Medulla oblongata (tissue), 1 donor: ENCODE data around the gene MAST4.

Source experiments
- DNase-seq: peaks from one replicate; pipeline ENCODE4 v3.0.0-alpha.2; 2015; ENCODE audit errors: extremely low spot score

The MAST4 gene

DNA sequence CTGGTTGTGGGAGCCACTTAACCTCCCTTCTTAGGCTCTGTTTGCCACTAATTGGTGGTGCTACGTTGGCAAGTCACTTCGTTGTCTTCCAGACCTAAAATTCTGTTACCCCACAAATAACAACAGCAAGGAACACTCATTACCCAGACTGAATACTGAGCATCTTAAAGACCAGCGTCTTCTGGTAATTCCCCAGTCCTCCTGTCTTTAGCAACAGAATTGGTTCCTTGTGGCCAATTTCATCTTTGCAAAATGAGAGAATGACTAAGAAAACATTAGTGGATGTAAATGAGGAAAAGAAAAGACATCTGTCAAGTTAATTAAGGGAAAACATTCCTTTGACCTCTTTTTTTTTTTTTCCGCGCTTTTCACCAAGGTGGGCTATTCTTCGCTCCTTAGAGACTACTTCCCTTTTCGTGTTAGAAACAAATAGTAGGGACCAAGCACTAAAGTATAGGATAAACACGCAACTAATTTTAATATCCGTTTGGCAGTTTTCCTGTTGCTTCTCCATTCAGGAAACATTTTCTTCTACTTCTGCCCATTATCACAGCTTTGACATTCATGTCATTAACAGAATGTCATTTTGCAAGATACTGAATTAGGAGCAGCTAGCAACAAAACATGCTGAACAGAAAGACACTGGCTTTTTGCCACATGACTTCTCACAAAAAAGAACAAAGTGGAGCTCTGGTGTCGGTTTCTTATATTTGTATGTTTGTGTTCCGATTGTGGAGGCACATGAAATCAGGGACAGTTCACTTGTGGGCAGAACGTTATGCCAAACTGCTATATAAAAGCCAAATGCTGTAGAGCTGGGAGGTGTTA is 446.2 kb downstream of the MAST4 start:
- peak; percentile 30 for DNase-seq

DNA sequence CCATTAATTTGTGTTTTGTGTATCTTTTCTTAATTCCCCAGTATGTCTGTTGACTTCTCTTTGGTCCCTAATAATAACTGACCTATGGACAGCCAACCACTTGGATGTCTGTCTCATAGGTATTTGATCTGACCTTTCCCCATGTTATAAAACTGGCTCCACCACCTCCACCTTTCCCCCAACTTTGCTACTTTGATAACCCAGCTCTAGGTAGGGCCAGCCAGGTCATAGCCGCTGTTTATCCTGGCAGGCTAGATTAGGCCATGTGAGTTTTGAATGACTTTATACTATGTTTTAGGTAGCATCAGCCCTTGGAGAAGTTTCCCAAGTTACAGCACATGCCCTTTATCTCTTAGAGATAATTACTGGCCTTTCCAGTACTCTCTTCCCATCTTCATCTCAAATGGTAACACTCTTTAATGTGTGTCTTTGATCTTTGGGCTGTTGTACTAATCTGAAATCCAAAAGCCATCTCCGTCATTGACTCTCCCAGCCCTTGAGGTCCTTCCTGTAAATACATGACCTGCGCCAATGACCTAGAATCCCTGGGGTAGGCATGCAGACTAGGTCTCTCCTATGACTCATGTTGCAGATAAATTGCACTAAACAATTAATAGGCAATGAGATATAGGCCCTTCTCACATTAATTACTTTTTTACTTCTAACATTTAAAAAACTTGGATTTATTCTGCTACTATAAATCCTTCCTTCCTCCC is 447.8 kb downstream of the MAST4 start:
- DNase-seq: no peak

- DNase-seq: no peak
These were observed 449.9 kb downstream of the MAST4 start for GRCh38 chr5:67045816-67046740.

- peak; percentile 51 for DNase-seq
These were observed 451.0 kb downstream of the MAST4 start for GRCh38 chr5:67047160-67047559.

- no peak for DNase-seq
These were observed 451.4 kb downstream of the MAST4 start for GRCh38 chr5:67047616-67048015.

DNA sequence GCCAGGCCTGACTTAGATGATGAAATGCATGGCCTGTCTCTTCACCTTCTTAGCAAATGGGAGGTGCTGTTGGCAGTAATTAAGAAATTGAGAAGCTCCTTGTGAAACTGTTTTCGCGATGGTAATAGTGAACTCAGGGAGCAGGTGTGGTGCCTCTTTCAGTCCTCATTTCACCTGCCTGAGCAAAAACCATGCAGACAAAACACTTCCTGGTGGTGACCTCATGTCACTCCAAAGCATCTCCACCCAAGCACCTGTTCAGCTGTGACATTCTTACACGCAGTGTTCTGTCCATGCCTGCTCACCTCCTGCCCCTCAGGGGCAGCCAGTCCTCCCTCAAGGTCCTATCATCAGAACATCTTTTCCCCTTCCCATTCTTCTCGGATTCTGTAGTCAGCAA is 453.9 kb downstream of the MAST4 start:
- DNase-seq: no peak

GRCh38 chr5:67050635-67051034 is 454.4 kb downstream of the MAST4 start:
- DNase-seq: no peak

DNA sequence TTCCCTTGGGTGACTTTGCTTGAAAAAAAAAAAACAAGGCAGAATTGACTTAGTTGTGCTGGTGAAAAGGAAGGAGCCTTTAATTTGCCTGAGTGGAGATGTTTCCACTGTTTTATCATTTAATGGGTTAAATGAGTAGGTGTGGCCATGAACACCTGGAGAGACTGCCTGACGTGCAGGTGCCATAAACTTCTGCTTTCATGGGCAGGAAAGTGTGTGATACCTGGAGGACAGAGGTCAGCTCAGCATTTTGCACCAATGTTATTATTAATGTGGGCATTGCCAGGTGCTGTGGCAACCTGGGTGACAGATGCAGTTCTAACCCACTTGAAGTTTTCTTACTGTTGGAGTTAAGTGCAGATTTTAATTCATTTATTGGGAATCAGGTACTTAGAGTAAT is 455.0 kb downstream of the MAST4 start:
- DNase-seq: no peak

GRCh38 chr5:67052034-67052433 is 455.8 kb downstream of the MAST4 start:
- no peak for DNase-seq

DNA sequence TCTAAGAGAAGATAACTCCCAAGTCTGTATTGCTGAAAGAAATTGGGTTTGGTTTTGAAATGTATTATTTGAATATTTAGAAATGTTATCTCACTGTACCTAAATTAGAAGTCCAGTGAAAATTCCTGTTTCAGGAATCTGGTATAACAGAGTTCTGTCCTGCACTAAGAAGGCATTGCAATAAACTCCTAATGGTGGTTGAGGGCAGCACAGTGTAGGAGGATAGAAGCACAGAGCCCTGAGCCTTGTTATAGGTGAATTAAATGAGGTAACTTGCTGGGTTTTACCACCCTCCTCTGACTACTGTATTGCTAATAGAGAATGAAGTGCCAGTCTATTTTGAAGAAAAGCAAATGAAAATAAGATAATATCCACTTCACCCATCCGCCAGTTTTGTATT is 457.0 kb downstream of the MAST4 start:
- no peak for DNase-seq

DNA sequence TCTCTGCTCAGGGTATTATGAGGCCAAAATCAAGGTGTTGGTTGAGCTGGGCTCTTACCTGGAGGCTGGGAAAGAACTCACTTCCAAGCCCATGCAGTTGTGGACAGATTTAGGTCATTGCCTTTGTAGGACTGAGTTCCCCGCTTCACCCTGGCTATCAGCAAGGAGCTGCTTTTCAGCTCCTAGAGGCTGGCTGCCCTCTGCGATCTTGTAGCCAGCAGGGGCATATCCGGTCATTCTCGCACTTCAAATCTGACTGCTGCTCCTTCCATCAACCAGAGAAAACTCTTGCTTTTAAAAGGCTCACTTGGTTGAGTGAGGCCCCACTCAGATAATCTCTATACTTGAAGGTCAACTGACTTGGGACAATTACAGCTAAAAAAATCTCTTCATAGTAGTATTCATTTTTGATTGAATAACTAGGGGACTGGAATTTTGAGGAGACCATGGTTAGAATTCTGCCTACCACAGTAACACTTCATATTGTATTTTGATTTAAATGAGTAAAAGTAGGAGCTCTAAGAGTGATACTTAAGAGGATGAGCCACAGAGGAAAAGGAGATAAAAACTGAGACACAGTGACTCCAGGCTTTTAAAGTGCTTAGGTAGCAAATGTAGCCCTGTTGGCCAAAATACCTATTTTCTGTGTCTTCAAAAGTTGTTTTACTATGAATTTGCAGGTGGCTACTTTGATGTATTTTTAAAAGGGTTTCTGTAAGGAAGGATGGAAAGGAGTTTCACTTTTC is 463.0 kb downstream of the MAST4 start:
- DNase-seq: no peak

DNA sequence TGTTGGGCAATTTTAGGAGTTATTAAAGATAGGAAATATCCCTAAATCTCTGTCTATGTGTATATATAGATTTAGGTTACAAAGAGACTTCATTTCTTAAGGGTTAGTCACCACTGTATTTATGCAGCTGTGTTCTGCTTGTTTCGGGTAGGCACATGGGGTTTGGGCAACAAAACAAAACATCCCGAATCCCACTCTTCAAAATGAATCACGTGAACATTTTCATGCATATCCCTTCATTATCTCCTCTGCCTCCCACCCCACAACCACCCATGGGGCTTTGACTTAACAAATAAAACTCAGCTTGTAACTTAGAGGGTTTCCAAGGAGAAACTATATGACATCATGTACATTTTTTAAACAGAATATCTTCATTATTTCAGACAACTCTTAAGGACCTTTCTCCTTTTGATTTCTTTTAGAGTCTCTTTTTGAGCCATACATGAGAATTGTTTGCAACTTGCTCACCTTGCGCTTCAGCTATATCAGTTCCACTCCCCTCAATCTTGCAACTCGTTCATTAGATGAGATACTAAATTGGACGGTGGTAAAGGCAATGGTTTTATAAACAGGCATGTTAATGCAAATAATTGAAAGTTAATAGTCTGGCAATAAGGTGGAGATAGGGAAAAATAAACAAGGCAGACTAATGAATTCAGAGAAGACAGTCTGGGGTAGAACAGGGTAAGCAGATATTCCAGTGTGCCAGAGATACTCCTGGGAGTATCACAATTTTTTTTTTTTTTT is 463.7 kb downstream of the MAST4 start:
- no peak for DNase-seq

DNA sequence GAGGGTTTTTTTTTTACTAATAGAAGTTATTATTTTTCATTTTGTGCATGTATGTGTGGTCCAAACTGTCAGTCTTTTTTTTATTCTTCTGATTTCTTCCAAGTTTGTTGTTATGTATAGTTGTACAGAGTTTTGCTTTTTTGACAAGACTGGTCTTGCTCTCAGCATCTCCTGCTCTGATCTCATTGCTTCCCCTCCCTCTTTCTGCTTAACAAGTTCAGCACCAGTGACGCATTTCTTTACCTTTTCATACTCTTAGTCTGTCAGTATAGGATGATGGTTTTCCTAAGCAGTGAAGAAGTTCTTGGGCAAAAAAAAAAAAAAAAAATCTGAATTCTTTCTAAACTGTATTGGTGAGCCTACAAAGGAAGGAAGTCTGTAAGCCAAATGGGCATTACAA is 465.3 kb downstream of the MAST4 start:
- DNase-seq: no peak

- DNase-seq: no peak
These were observed 466.9 kb downstream of the MAST4 start for GRCh38 chr5:67063055-67063454.

DNA sequence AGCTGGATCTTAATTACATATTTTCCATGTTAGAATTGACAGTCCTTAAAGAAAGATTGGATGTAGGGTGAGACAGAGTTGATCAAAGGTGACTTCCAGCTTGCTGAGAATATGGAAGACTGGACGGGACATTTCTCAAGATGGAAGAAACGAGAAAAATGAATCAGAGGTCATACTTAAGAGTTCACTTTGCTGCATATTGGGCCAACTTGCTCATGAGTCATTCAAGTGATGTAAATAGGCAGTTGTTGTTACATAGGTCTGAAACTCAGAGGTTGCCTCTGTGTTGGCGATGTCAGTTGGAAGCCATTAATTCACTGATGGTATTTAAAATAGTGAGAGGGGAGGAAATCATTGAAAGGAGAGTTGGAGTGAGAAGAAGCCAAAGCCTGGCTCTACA is 467.6 kb downstream of the MAST4 start:
- DNase-seq: no peak

GRCh38 chr5:67065237-67065636 is 469.0 kb downstream of the MAST4 start:
- DNase-seq: no peak

- DNase-seq: no peak
These were observed 469.5 kb downstream of the MAST4 start for GRCh38 chr5:67065696-67066095.

DNA sequence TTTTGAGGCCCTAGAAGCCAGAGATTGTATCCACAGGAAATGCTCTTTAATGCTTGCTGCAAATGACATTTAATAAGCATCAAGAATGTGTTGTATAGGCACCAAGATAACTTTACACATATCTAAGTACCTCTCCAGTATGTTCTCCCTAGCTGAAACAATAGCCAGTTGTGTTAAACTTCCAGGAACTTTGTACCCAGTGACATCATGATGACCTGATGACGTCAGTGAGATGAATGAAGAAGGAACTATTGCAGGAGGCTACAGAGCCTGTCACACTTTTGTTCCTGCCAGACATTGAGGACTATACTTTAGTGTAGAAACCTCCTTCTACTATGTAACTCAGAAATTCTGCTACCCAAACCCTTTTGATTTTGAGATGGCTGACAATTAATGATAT is 470.6 kb downstream of the MAST4 start:
- no peak for DNase-seq

GRCh38 chr5:67073045-67073680 is 477.0 kb downstream of the MAST4 start:
- DNase-seq: no peak

DNA sequence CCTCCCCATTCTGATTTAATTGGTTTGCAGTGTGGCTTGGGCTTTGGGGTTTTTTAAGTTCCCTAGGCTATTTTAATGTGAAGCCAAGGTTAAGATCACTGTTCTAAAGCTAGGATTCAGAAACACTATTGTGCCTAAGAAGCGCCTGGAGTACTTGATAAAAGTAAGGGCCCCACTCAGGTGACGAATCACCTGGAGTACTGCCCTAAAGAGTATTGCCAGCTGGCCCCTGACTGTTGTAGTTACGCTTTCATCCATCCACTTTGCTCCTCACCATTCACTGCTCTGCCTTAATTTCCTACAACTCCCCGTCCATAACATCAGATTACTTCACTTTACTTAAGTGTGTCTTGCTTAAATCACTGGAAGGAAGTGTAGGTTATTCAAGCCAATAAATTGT is 481.1 kb downstream of the MAST4 start:
- DNase-seq: no peak
